HepG2 (cell line): Measurements from ENCODE around the gene ZNF207. TPM values are rescaled to one million over a fixed set of nuclear protein-coding genes. Genes with fewer than 3 reads are reported as not detected.

Experiments
- ARNT ChIP-seq: fragments of 450-650 bp; IDR thresholded peaks from 2 replicates; pipeline ENCODE4 v1.6.1; 2017
- DNMT3B ChIP-seq: conservative IDR thresholded peaks from 2 replicates; pipeline ENCODE4 v1.6.1; 2016; ENCODE audit warnings: missing biosample characterization, control low read depth
- FIP1L1 ChIP-seq: fragments of 200-400 bp; formaldehyde crosslinking; IDR thresholded peaks from 2 replicates; pipeline ENCODE4 v1.6.1; 2018; ENCODE audit warnings: low read depth, mild to moderate bottlenecking, low read length, moderate library complexity, borderline replicate concordance; ENCODE audit not compliant: insufficient read depth
- FOXO1 ChIP-seq: sonication (generic); formaldehyde crosslinking; IDR thresholded peaks from 2 replicates; pipeline ENCODE4 v1.4.0; 2020; ENCODE audit warnings: missing genetic modification reagents
- HMG20B ChIP-seq: conservative IDR thresholded peaks from 2 replicates; pipeline ENCODE4 v1.6.1; 2016; ENCODE audit warnings: missing genetic modification reagents, missing compliant biosample characterization
- MED13 ChIP-seq: sonication (generic); formaldehyde crosslinking; IDR thresholded peaks from 2 replicates; pipeline ENCODE4 v1.5.0; 2020; ENCODE audit warnings: missing genetic modification reagents
- SRF ChIP-seq: IDR thresholded peaks from 2 replicates; pipeline ENCODE4 v1.6.1; 2011; ENCODE audit warnings: mild to moderate bottlenecking, low read depth, low read length, moderate library complexity
- ZHX2 ChIP-seq, 2 experiments: sonication (generic) in 1 of 2; formaldehyde crosslinking in 1 of 2; IDR thresholded peaks; 2 replicates each; pipeline versions ENCODE4 v1.6.1 to v1.9.0; 2014 to 2022; ENCODE audit warnings: antibody characterized with exemption in 1 of 2, borderline replicate concordance in 1 of 2, inconsistent platforms in 1 of 2, low read depth in 1 of 2, missing genetic modification reagents in 1 of 2
- ZNF124 ChIP-seq: sonication (generic); formaldehyde crosslinking; IDR thresholded peaks from 2 replicates; pipeline ENCODE4 v1.4.0; 2020; ENCODE audit warnings: missing genetic modification reagents
- ZNF496 ChIP-seq: sonication (generic); formaldehyde crosslinking; IDR thresholded peaks from 2 replicates; pipeline ENCODE4 v1.8.1; 2023; ENCODE audit warnings: mild to moderate bottlenecking, moderate library complexity, missing genetic modification reagents; ENCODE audit not compliant: insufficient replicate concordance
- ZNF720 ChIP-seq: sonication (generic); formaldehyde crosslinking; IDR thresholded peaks from 2 replicates; pipeline ENCODE4 v1.4.0; 2020; ENCODE audit warnings: missing genetic modification reagents
- polyA plus RNA-seq, 8 experiments: library from polyadenylated mRNA; depleted of rRNA in 3 of 8; stranded (reverse) in 7 of 8; unstranded in 1 of 8; fragments of >200 nt; fragmentation: Illumina TruSeq in 4 of 8; extraction: Trizol in 4 of 8; gene quantifications; 2 replicates each; pipeline versions ENCODE4 v1.2.1 to v1.2.3, GENCODE V29; 2011 to 2016; ENCODE audit warnings: low read depth in 4 of 8, missing spikeins in 1 of 8, mixed read lengths in 1 of 8; ENCODE audit not compliant: insufficient read depth in 1 of 8
- total RNA-seq, 5 experiments: library from RNA; depleted of rRNA; stranded (reverse); fragments of >200 nt; fragmentation: Illumina TruSeq; extraction: Trizol; gene quantifications; 2 replicates each; pipeline ENCODE4 v1.2.3, GENCODE V29; 2016; ENCODE audit warnings: low read depth in 1 of 5
- TF ChIP-seq, protein P1 (sequence below): sonication (generic); formaldehyde crosslinking; IDR thresholded peaks from 2 replicates; pipeline ENCODE4 v1.4.0; 2020; ENCODE audit warnings: mild to moderate bottlenecking, missing genetic modification reagents, borderline replicate concordance
- TF ChIP-seq, protein P2 (sequence below): sonication (generic); formaldehyde crosslinking; IDR thresholded peaks from 2 replicates; pipeline ENCODE4 v1.5.0; 2020; ENCODE audit warnings: mild to moderate bottlenecking, missing genetic modification reagents
- TF ChIP-seq, protein P3 (sequence below): sonication (generic); formaldehyde crosslinking; IDR thresholded peaks from 2 replicates; pipeline ENCODE4 v1.8.0; 2022; ENCODE audit warnings: missing genetic modification reagents, mild to moderate bottlenecking, inconsistent platforms, borderline replicate concordance
- TF ChIP-seq, protein P4 (sequence below): IDR thresholded peaks from 2 replicates; pipeline ENCODE4 v1.6.1; 2016; ENCODE audit warnings: missing compliant biosample characterization, missing genetic modification reagents, borderline replicate concordance

ZNF207 gene
- total and polyA plus RNA-seq, 2 of the 13 experiments (the other 11 are each of a cell fraction or from before 2014, with no cell fraction given): 150 to 164 TPM

DNA sequence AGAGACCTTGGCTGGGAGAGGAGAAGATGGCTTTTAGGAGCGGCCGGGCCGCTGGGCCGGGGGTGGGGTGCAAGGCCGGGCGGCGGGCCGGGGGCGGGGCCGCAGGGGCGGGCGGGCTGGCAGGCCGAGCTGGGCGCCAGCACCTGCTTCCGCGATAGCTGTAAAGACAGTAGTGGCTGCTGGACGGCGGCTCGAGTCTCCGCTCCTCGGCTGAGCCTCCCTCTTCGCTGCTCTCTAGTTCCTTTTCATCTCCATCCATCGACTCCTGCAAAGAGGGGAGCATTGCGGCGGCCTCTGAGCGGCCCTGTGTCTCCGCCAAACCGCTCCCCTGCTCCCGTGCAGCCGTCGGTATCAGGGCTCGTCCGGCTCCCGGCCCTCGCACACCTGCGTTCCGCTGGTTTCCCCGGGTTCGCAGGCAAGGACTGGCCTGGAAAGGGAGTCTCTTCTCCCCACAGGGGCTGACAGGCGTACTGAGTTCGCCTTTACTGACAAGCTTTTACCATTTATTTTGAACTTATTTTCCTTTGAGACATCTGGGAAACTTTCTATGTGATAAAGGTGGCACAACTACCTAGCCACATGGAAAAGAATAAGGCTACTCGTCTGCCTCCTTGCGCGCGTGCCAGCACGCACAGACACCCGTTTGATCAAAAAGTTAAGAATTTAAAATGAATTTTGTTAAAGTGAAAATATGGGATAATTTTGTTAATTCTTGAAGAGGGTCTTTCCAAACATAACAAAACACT is 7.9 kb upstream of the ZNF207 start, which contains the start of gene C17orf75 (continued):
- peak; percentile 72; the same call in 1 of the 2 replicates for TF ChIP-seq HMG20B (CRISPR knock-in tag)
- TF ChIP-seq, protein P1, sequence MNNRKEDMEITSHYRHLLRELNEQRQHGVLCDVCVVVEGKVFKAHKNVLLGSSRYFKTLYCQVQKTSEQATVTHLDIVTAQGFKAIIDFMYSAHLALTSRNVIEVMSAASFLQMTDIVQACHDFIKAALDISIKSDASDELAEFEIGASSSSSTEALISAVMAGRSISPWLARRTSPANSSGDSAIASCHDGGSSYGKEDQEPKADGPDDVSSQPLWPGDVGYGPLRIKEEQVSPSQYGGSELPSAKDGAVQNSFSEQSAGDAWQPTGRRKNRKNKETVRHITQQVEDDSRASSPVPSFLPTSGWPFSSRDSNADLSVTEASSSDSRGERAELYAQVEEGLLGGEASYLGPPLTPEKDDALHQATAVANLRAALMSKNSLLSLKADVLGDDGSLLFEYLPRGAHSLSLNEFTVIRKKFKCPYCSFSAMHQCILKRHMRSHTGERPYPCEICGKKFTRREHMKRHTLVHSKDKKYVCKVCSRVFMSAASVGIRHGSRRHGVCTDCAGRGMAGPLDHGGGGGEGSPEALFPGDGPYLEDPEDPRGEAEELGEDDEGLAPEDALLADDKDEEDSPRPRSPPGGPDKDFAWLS (CRISPR knock-in tag): no peak
- TF ChIP-seq, protein P2, sequence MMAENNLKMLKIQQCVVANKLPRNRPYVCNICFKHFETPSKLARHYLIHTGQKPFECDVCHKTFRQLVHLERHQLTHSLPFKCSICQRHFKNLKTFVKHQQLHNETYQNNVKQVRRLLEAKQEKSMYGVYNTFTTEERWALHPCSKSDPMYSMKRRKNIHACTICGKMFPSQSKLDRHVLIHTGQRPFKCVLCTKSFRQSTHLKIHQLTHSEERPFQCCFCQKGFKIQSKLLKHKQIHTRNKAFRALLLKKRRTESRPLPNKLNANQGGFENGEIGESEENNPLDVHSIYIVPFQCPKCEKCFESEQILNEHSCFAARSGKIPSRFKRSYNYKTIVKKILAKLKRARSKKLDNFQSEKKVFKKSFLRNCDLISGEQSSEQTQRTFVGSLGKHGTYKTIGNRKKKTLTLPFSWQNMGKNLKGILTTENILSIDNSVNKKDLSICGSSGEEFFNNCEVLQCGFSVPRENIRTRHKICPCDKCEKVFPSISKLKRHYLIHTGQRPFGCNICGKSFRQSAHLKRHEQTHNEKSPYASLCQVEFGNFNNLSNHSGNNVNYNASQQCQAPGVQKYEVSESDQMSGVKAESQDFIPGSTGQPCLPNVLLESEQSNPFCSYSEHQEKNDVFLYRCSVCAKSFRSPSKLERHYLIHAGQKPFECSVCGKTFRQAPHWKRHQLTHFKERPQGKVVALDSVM (CRISPR knock-in tag): peak; percentile 35; the same call in 1 of the 2 replicates
- TF ChIP-seq ZHX2 (IDR thresholded peaks at IDR 0.05; ENCODE audit: low read depth): peak; percentile 54; the same call in 1 of the 2 replicates
- no peak for TF ChIP-seq ZHX2 (CRISPR knock-in tag; IDR thresholded peaks at IDR 0.05; ENCODE audit: borderline replicate concordance)
- peak; percentile 79; the same call in 1 of the 2 replicates for TF ChIP-seq DNMT3B (CRISPR knock-in tag)
- no peak for TF ChIP-seq ZNF496 (CRISPR knock-in tag)
- peak; percentile 95 for TF ChIP-seq FIP1L1
- peak; percentile 61; the same call in 1 of the 2 replicates for TF ChIP-seq ZNF124 (CRISPR knock-in tag)
- TF ChIP-seq, protein P3, sequence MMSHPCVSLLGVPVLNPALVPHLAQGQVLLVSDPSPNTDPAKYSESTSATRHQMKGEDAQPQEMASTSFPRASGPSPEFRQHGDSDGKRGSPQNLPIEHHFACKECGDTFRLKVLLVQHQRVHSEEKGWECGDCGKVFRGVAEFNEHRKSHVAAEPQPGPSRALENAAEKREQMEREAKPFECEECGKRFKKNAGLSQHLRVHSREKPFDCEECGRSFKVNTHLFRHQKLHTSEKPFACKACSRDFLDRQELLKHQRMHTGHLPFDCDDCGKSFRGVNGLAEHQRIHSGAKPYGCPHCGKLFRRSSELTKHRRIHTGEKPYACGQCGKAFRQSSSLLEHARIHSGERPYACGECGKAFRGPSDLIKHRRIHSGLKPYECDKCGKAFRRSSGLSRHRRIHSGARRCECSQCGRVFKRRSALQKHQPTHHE (CRISPR knock-in tag): 0 out of 2 replicates have a peak, but pooled peaks have one; percentile 63
- peak; percentile 89; the same call in 1 of the 2 replicates for TF ChIP-seq ZNF720 (CRISPR knock-in tag)
- TF ChIP-seq, protein P4, sequence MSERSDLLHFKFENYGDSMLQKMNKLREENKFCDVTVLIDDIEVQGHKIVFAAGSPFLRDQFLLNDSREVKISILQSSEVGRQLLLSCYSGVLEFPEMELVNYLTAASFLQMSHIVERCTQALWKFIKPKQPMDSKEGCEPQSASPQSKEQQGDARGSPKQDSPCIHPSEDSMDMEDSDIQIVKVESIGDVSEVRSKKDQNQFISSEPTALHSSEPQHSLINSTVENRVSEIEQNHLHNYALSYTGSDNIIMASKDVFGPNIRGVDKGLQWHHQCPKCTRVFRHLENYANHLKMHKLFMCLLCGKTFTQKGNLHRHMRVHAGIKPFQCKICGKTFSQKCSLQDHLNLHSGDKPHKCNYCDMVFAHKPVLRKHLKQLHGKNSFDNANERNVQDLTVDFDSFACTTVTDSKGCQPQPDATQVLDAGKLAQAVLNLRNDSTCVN (CRISPR knock-in tag): peak; percentile 74
- TF ChIP-seq ARNT: no peak
- TF ChIP-seq MED13 (CRISPR knock-in tag): peak; percentile 75; the same call in 1 of the 2 replicates
- peak; percentile 74; the same call in 1 of the 2 replicates for TF ChIP-seq SRF
- peak; percentile 79 for TF ChIP-seq FOXO1 (CRISPR knock-in tag)
